HCT116 (cell line): ENCODE results near the gene TRMO. TPM values are rescaled to one million over a fixed set of nuclear protein-coding genes. Genes with fewer than 3 reads are reported as not detected.

Experiments used
- ATAC-seq: fragments of 200-7000 bp; cut with Tn5 transposase; 2 replicates; pipeline ENCODE4 v1.9.1; 2020; ENCODE audit warnings: mild to moderate bottlenecking, moderate library complexity
- BruUV-seq: library from RNA; stranded (reverse); fragments of 400-500 nt; replicated peaks from 2 replicates; lab custom pipeline; 2021; lab: Mats Ljungman, UMichigan
- CTCF ChIA-PET: fragments of 300-600 bp; sonication (Branson Sonifier 250); formaldehyde crosslinking; loops from one replicate; lab custom pipeline; 2021; ENCODE audit warnings: antibody characterized with exemption; lab: Charles Lee
- POLR2A ChIA-PET: fragments of 300-600, 350-600 bp; sonication (Branson Sonifier 250); formaldehyde crosslinking; loops from one replicate; lab custom pipeline; 2021; ENCODE audit warnings: antibody characterized with exemption; lab: Charles Lee
- RAD21 ChIA-PET, 2 experiments: fragments of 300-600 bp; sonication (Branson Sonifier 250); formaldehyde crosslinking; loops; one replicate each; lab custom pipeline; 2023; ENCODE audit warnings: low total read pairs in 2 of 2; ENCODE audit not compliant: uncharacterized antibody in 2 of 2, unreplicated experiment in 2 of 2, low non-redundant PET in 1 of 2; lab: Charles Lee
- DNase-seq: peaks from one replicate; pipeline ENCODE4 v3.0.0-alpha.2; 2010; ENCODE audit warnings: low read depth, low spot score
- H2AFZ ChIP-seq: fragments of 200-600 bp; shearing (Covaris generic), sonication (generic); 2 replicates; pipeline ENCODE4 v1.6.1; 2017; ENCODE audit warnings: low read depth, mixed run types, mixed read lengths, antibody characterized with exemption, low read length; ENCODE audit not compliant: poor library complexity, severe bottlenecking
- H3K27ac ChIP-seq: 2 replicates; pipeline ENCODE4 v1.5.1; 2012; ENCODE audit warnings: low read depth, low read length
- H3K27me3 ChIP-seq: fragments of 200-600 bp; sonication (generic); 2 replicates; pipeline ENCODE4 v1.6.1; 2016; ENCODE audit warnings: mixed run types, low read length, mixed read lengths; ENCODE audit not compliant: insufficient read depth
- H3K36me3 ChIP-seq, 2 experiments: fragments of 200-500 bp in 1 of 2; fragments of 200-600 bp in 1 of 2; sonication (Bioruptor generic) in 1 of 2; sonication (generic) in 1 of 2; 2 replicates each; pipeline versions ENCODE4 v1.5.1 to v1.6.1; 2014 to 2016; ENCODE audit warnings: low read length in 2 of 2, inconsistent platforms in 1 of 2, mixed read lengths in 1 of 2, mixed run types in 1 of 2; ENCODE audit not compliant: insufficient read depth in 2 of 2, control insufficient read depth in 1 of 2
- H3K4me1 ChIP-seq, 2 experiments: fragments of 200-600 bp in 1 of 2; sonication (generic) in 1 of 2; 2 replicates each; pipeline versions ENCODE4 v1.5.1 to v1.6.1; 2012 to 2017; ENCODE audit warnings: low read length in 2 of 2, inconsistent platforms in 1 of 2, mild to moderate bottlenecking in 1 of 2, mixed read lengths in 1 of 2, mixed run types in 1 of 2, moderate library complexity in 1 of 2; ENCODE audit not compliant: insufficient read depth in 2 of 2, control insufficient read depth in 1 of 2
- H3K4me2 ChIP-seq: fragments of 200-600 bp; sonication (generic); 2 replicates; pipeline ENCODE4 v1.6.1; 2017; ENCODE audit warnings: mixed run types, low read length, mixed read lengths
- H3K4me3 ChIP-seq, 2 experiments: fragments of 200-600 bp in 1 of 2; sonication (generic) in 1 of 2; replicated peaks in 1 of 2; 2 replicates each; pipeline ENCODE4 v1.5.1; 2011 to 2016; ENCODE audit warnings: low read length in 2 of 2, control low read depth in 1 of 2, low read depth in 1 of 2, mild to moderate bottlenecking in 1 of 2, mixed read lengths in 1 of 2, mixed run types in 1 of 2
- H3K79me2 ChIP-seq: fragments of 200-600 bp; sonication (generic); 2 replicates; pipeline ENCODE4 v1.6.1; 2017; ENCODE audit warnings: mild to moderate bottlenecking, mixed run types, low read length, moderate library complexity, mixed read lengths; ENCODE audit not compliant: insufficient read depth
- H3K9ac ChIP-seq: fragments of 200-600 bp; sonication (generic); 2 replicates; pipeline ENCODE4 v1.6.1; 2016; ENCODE audit warnings: low read length, mixed read lengths
- H3K9me2 ChIP-seq: fragments of 200-600 bp; sonication (generic), shearing (Covaris generic); 2 replicates; pipeline ENCODE4 v1.6.1; 2017; ENCODE audit warnings: mixed run types, mild to moderate bottlenecking, moderate library complexity; ENCODE audit not compliant: insufficient read depth
- H3K9me3 ChIP-seq, 2 experiments: fragments of 200-500 bp in 1 of 2; fragments of 200-600 bp in 1 of 2; sonication (Bioruptor generic) in 1 of 2; sonication (generic) in 1 of 2; 2 replicates each; pipeline ENCODE4 v1.6.1; 2014 to 2017; ENCODE audit warnings: low read length in 2 of 2, mixed read lengths in 2 of 2, inconsistent platforms in 1 of 2, low read depth in 1 of 2, mild to moderate bottlenecking in 1 of 2, mixed run types in 1 of 2, moderate library complexity in 1 of 2; ENCODE audit not compliant: control insufficient read depth in 1 of 2, insufficient read depth in 1 of 2
- H4K20me1 ChIP-seq: fragments of 200-600 bp; sonication (generic), shearing (Covaris generic); 2 replicates; pipeline ENCODE4 v1.6.1; 2017; ENCODE audit warnings: mixed run types, mild to moderate bottlenecking, moderate library complexity; ENCODE audit not compliant: insufficient read depth
- CBX3 ChIP-seq: IDR thresholded peaks from 2 replicates; pipeline ENCODE4 v1.6.1; 2012; ENCODE audit warnings: low read depth
- CEBPB ChIP-seq: IDR thresholded peaks from 2 replicates; pipeline ENCODE4 v1.6.1; 2012; ENCODE audit warnings: low read depth
- EGR1 ChIP-seq: IDR thresholded peaks from 2 replicates; pipeline ENCODE4 v1.6.1; 2012; ENCODE audit warnings: low read depth
- ELF1 ChIP-seq: IDR thresholded peaks from 2 replicates; pipeline ENCODE4 v1.6.1; 2012; ENCODE audit warnings: low read depth, borderline replicate concordance
- EZH2phosphoT487 ChIP-seq: fragments of 200-600 bp; IDR thresholded peaks from 2 replicates; pipeline ENCODE4 v1.6.1; 2018; ENCODE audit warnings: antibody characterized with exemption, borderline replicate concordance
- FOSL1 ChIP-seq: IDR thresholded peaks from 2 replicates; pipeline ENCODE4 v1.6.1; 2012; ENCODE audit warnings: low read depth
- JUND ChIP-seq: IDR thresholded peaks from 2 replicates; pipeline ENCODE4 v1.6.1; 2012
- POLR2A ChIP-seq: IDR thresholded peaks from 2 replicates; pipeline ENCODE4 v1.7.0; 2011; ENCODE audit warnings: borderline replicate concordance; ENCODE audit not compliant: insufficient read depth, insufficient read length; ENCODE audit errors: extremely low read depth
- POLR2AphosphoS5 ChIP-seq: IDR thresholded peaks from 2 replicates; pipeline ENCODE4 v1.6.1; 2011; ENCODE audit warnings: mild to moderate bottlenecking, low read depth, low read length, moderate library complexity
- RAD21 ChIP-seq: IDR thresholded peaks from 2 replicates; pipeline ENCODE4 v1.6.1; 2012; ENCODE audit warnings: low read depth, mild to moderate bottlenecking
- REST ChIP-seq: IDR thresholded peaks from 2 replicates; pipeline ENCODE4 v1.6.1; 2012; ENCODE audit warnings: low read depth
- SP1 ChIP-seq: IDR thresholded peaks from 2 replicates; pipeline ENCODE4 v1.6.1; 2012; ENCODE audit warnings: low read depth
- TCF7L2 ChIP-seq: IDR thresholded peaks from 2 replicates; pipeline ENCODE4 v1.7.0; 2011; ENCODE audit warnings: borderline replicate concordance, inconsistent platforms; ENCODE audit not compliant: insufficient read depth, insufficient read length; ENCODE audit errors: extremely low read depth
- YY1 ChIP-seq: IDR thresholded peaks from 2 replicates; pipeline ENCODE4 v1.6.1; 2011; ENCODE audit warnings: low read length, low read depth, moderate library complexity, mild to moderate bottlenecking; ENCODE audit not compliant: insufficient replicate concordance; ENCODE audit errors: extremely low read depth
- ZBTB33 ChIP-seq: IDR thresholded peaks from 2 replicates; pipeline ENCODE4 v1.6.1; 2011; ENCODE audit warnings: mild to moderate bottlenecking, low read length, moderate library complexity; ENCODE audit not compliant: insufficient replicate concordance; ENCODE audit errors: extremely low read depth
- ZFX ChIP-seq: fragments of 450-650 bp; IDR thresholded peaks from 2 replicates; pipeline ENCODE4 v1.6.1; 2017
- ZNF274 ChIP-seq: fragments of 200-500 bp; sonication (Bioruptor generic); IDR thresholded peaks from 2 replicates; pipeline ENCODE4 v1.6.1; 2014; ENCODE audit warnings: mild to moderate bottlenecking, low read depth, low read length, inconsistent platforms
- intact Hi-C: fragments of 100-400 bp; cut with micrococcal nuclease; formaldehyde crosslinking; loops from 2 replicates; pipeline ENCODE4 v1.10.0; 2022
- total RNA-seq: library from RNA; stranded (reverse); gene quantifications from one replicate; pipeline ENCODE4 v1.2.1, GENCODE V29; 2021; ENCODE audit not compliant: unreplicated experiment
- TF ChIP-seq, protein P1 (sequence below), 3 experiments: fragments of 200-600 bp in 1 of 3; sonication (generic) in 1 of 3; IDR thresholded peaks in 2 of 3; conservative IDR thresholded peaks in 1 of 3; 2 replicates each; pipeline ENCODE4 v1.5.1; 2012 to 2017; ENCODE audit warnings: low read depth in 2 of 3, low read length in 2 of 3, antibody characterized with exemption in 1 of 3, borderline replicate concordance in 1 of 3, control low read depth in 1 of 3, mild to moderate bottlenecking in 1 of 3, mixed read lengths in 1 of 3, mixed run types in 1 of 3, moderate library complexity in 1 of 3; ENCODE audit not compliant: insufficient read depth in 1 of 3

Gene TRMO
- total RNA-seq, 1 experiment from 2014 or later = 10.2 TPM

GRCh38 chr9:97963232-97963631 is 40.9 kb upstream of the TRMO start:
- intact Hi-C loops = no loop called here
- no TSS peak for BruUV-seq
- Histone ChIP-seq H3K9me3 (no peaks in the 10 kb centered on the region), H3K27ac (no peak overlapping the region), H3K9ac (no peak overlapping the region), H3K79me2 (no peaks in the 10 kb centered on the region), H4K20me1 (no peaks in the 10 kb centered on the region), H3K36me3 (no peaks in the 10 kb centered on the region), H3K4me3 (no peak overlapping the region), H3K9me2 (no peaks in the 10 kb centered on the region), H3K4me2 (no peak overlapping the region), H3K4me1 (no peaks in the 10 kb centered on the region), H2AFZ (no peak overlapping the region), H3K27me3 (no peaks in the 10 kb centered on the region)
- no peak for ATAC-seq
- RAD21 ChIA-PET = no interaction called here
- POLR2A ChIA-PET = no interaction called here
- TF ChIP-seq TCF7L2 (no peak), YY1 (no peak), ZNF274 (no peak), CBX3 (no peak), ZBTB33 (no peak), SP1 (no peak), EGR1 (no peak), FOSL1 (no peak), REST (no peak), JUND (no peak), RAD21 (no peak), POLR2A (no peak), POLR2AphosphoS5 (no peak), ELF1 (no peak), EZH2phosphoT487 (no peak), CEBPB (no peak), ZFX (no peak)
- TF ChIP-seq, protein P1, sequence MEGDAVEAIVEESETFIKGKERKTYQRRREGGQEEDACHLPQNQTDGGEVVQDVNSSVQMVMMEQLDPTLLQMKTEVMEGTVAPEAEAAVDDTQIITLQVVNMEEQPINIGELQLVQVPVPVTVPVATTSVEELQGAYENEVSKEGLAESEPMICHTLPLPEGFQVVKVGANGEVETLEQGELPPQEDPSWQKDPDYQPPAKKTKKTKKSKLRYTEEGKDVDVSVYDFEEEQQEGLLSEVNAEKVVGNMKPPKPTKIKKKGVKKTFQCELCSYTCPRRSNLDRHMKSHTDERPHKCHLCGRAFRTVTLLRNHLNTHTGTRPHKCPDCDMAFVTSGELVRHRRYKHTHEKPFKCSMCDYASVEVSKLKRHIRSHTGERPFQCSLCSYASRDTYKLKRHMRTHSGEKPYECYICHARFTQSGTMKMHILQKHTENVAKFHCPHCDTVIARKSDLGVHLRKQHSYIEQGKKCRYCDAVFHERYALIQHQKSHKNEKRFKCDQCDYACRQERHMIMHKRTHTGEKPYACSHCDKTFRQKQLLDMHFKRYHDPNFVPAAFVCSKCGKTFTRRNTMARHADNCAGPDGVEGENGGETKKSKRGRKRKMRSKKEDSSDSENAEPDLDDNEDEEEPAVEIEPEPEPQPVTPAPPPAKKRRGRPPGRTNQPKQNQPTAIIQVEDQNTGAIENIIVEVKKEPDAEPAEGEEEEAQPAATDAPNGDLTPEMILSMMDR (IDR thresholded peaks at IDR 0.05 in 2 of 3, conservative IDR thresholded peaks at IDR 0.05 in 1 of 3; ENCODE audit: borderline replicate concordance in 1 of 3, insufficient read depth in 1 of 3, low read depth in 2 of 3, low read length in 2 of 3) = no peak
- CTCF ChIA-PET = interaction anchor here (1.4 kb wide), 1 partner anchor 9 kb away, joined by 4 read pairs; no protein-coding TSS in a partner anchor
- DNase-seq = no peak
